Measurements from ENCODE around the gene CCM2.
"Not testable (repeated sequence)": the region's sequence is repeated elsewhere in the genome, so short reads cannot be mapped to it uniquely, and the experiment has no call there.

The CCM2 gene

GRCh38 chr7:44982535-44982923 lies 17.5 kb upstream of the CCM2 start:
- FAIRE-seq, result no peak

GRCh38 chr7:44982970-44983369 lies 17.0 kb upstream of the CCM2 start:
- no peak for FAIRE-seq

GRCh38 chr7:44983742-44984477 lies 16.1 kb upstream of the CCM2 start:
- FAIRE-seq, result no peak

- no peak for FAIRE-seq
Observed at GRCh38 chr7:44984478-44984758, 15.6 kb upstream of the CCM2 start.

- FAIRE-seq, result no peak
Observed at GRCh38 chr7:44985033-44985695, 14.8 kb upstream of the CCM2 start.

GRCh38 chr7:44985900-44986217 lies 14.1 kb upstream of the CCM2 start:
- no peak for FAIRE-seq

- no peak for FAIRE-seq
Observed at GRCh38 chr7:44986218-44987053, 13.6 kb upstream of the CCM2 start.

- FAIRE-seq, result no peak
Observed at GRCh38 chr7:44987457-44987856, 12.5 kb upstream of the CCM2 start.

- FAIRE-seq, result no peak
Observed at GRCh38 chr7:44987996-44988395, 12.0 kb upstream of the CCM2 start.

GRCh38 chr7:44988701-44989100 lies 11.3 kb upstream of the CCM2 start:
- no peak for FAIRE-seq

- no peak for FAIRE-seq
Observed at GRCh38 chr7:44989132-44989531, 10.9 kb upstream of the CCM2 start.

GRCh38 chr7:44990109-44991023 lies 9.6 kb upstream of the CCM2 start:
- no peak for FAIRE-seq

GRCh38 chr7:44992004-44992795 lies 7.8 kb upstream of the CCM2 start:
- FAIRE-seq, result not testable (repeated sequence)

- FAIRE-seq, result no peak
Observed at GRCh38 chr7:44994877-44995554, 5.0 kb upstream of the CCM2 start.

GRCh38 chr7:44995555-44996493 lies 4.2 kb upstream of the CCM2 start:
- no peak for FAIRE-seq

- no peak for FAIRE-seq
Observed at GRCh38 chr7:44998153-44998871, 1.7 kb upstream of the CCM2 start.

GRCh38 chr7:44999245-45000092 lies 532 bp upstream of the CCM2 start:
- peak; percentile 43 for FAIRE-seq

GRCh38 chr7:45001138-45001694 lies 1.2 kb downstream of the CCM2 start:
- FAIRE-seq, result no peak

Data from TTC549 (cell line).